Cerebellar nuclear complex (tissue), 1 donor: Measurements from ENCODE around the gene ZNF391.
"Not testable (repeated sequence)": the region's sequence is repeated elsewhere in the genome, so short reads cannot be mapped to it uniquely, and the experiment has no call there.

Experiments
- DNase-seq, 2 experiments: peaks; one replicate each; lab custom pipeline; 2025; lab: John Stamatoyannopoulos, UW

The ZNF391 gene

DNA sequence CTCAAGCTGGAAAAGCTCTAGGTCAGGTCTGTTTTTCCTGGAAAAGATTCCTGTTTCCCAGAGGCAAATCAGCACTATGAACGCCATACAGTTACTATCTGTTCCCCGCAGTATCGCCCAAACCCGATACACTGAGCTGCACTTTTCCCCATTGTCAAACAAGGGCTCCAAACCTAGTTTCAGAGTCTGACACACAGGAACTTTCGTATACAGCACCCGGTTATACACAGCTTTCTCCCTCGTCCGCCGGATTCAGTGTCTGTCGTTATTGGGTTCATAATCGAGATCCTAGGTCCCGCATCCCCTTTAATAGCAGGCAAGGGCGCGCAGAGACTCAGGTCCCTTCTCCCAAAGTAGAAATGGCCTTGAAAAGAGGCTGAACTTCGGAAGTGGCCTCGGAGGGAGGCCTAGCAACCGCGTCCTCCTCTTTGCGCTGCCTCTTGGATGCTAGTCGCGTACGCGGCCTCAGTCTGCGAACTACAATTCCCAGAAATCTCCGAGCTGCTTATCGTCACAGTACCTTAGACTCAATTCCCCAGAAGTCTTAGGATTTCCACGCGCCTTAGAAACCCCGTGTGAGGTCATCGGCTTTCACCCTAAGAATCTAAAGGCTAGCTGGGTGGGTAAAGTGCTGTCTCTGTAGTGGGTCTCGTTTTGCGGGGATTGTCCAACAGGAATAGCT, 34.2 kb downstream of the ZNF391 start:
- DNase-seq = no peak

DNA sequence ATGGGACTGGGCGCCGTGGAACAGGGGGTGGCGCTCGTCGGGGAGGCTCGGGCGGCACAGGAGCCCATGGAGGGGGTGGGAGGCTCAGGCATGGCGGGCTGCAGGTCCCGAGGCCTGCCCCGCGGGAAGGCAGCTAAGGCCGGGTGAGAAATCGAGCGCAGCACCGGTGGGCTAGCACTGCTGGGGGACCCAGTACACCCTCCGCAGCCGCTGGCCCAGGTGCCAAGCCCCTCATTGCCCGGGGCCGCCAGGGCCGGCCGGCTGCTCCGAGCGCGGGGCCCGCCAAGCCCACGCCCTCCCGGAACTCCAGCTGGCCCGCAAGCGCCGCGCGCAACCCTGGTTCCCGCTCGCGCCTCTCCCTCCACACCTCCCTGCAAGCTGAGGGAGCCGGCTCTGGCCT, 36.3 kb downstream of the ZNF391 start:
- DNase-seq = not testable (repeated sequence)

DNA sequence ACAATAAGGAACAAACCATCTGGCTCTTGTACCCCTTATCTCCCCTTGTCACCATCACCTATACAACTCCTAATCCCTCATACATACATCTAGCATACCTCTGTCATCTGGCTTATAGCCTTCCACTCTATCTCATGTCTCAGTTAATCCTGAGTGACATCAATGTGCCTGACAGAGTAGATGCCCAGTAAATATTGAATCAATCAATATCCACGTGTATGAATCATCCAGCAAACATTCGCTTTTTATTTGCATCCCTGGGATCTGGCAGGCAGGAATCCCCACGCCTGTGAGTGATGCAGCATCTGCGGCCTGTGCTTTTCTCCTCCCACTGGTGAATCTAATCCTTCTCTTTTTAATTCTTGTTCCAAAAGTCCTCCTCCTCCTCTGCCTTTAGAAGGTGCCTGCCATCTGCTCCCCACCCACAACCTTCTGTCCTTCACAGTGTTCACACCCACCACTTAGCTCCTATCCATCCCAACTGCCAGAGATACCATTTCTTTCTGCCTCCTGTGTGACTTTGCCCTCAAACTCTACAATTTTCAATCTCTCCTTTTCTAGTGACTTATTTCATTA, 37.6 kb downstream of the ZNF391 start:
- no peak for DNase-seq

GRCh38 chr6:27428502-27428901, 39.9 kb downstream of the ZNF391 start:
- no peak for DNase-seq

- DNase-seq = no peak
Observed at GRCh38 chr6:27428966-27429365, 40.4 kb downstream of the ZNF391 start.

DNA sequence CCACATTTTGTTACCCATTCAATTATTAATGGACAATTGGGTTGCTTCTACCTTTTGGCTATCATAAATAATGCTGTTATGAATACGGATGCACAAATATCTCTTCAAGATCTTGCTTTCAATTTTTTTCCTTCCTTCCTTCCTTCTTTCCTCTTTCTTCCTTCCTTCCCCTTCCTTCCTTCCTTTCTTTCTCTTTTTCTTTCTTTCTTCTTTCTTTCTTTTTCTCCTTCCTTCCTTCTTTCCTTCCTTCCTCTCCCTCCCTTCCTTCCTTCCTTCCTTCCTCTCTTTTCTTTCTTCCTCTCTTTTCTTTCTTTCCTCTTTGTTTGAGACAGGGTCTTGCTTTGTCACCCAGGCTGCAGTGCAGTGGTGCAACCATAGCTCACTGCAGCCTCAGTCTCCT, 45.2 kb downstream of the ZNF391 start:
- no peak for DNase-seq

- no peak for DNase-seq
Observed at GRCh38 chr6:27439371-27439770, 50.8 kb downstream of the ZNF391 start.

DNA sequence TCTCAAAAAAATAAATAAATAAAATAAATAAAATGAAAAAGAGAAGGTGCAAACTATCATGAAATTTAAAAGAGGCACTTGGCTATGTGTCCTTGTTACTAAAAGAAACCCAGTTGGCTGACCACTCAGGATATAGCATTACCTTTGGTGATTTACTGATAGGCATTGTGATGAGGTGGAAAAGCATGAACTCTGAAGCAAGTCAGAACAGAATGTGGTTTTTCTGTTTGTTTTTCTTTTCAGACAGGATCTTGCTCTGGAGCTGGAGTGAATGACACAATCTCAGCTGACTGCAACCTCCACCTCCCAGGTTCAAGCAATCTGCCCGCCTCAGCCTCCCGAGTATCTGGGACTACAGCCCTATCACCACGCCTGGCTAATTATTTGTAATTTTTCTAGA, 52.4 kb downstream of the ZNF391 start:
- DNase-seq = no peak

GRCh38 chr6:27442932-27443331, 54.4 kb downstream of the ZNF391 start:
- no peak for DNase-seq

DNA sequence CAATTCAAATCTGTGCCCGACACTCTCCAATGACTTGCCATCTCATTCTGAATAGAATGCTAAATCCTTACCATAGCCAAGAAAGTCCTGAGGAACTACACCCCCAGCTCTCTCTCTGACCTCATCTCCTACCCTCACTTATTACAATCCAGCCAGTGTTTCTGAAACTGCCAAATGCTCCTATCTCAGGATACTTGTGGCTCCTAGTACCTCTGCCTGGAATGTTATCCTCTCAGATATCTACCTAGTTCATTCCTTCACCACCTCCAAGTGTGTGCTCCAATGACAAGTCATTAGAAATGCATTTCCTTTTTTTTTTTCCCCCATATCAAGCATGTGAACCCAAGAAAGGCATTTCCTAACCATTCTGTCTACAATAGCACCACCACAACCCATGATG, 59.9 kb downstream of the ZNF391 start:
- no peak for DNase-seq

DNA sequence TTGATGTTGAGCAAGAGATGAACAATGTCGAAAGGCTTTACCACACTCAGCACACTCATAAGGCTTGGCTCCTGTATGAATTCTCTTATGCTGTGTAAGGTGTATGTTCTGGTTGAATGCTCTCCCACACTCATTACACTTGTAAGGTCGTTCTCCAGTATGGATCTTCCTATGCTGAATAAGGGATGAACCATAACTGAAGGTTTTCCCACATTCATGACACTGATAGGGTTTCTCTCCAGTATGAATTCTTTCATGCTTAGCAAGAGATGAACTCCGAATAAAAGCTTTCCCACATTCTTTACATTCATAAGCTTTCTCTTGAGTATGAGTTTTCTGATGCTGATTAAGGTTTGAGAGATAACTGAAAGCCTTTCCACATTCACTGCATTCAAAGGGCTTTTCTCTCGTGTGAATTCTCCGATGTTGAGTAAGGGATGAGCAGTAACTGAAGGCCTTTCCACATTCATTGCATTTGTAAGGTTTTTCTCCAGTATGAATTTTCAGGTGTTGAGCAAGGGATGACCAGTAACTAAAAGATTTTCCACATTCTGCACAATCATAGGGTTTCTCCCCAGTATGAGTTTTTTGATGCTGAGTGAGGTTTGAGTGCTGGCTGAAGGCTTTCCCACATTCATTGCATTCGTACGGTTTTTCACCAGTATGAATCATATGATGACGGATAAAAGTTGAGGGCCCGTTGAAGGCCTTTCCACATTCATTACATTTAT, 63.3 kb downstream of the ZNF391 start:
- no peak for DNase-seq

DNA sequence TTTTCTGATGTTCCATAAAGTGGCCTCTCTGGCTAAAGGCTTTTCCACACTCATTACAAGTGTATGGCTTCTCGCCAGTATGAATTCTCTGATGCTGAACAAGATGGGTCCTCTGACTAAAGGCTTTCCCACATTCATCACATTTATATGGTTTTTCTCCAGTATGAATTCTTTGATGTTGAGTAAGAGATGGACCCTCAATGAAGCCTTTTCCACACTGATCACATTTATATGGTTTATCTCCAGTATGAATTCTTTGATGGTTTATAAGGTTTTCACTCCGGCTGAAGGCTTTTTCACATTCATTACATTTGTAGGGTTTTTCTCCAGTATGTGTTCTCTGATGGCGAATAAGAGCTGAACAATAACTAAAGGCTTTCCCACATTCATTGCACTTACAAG, 63.9 kb downstream of the ZNF391 start:
- DNase-seq = no peak
